ENCODE data around the gene BPIFB2. TPM values are rescaled to one million over a fixed set of nuclear protein-coding genes. Genes with fewer than 3 reads are reported as not detected.

Gene BPIFB2
- polyA plus RNA-seq, 1 donor (not counting 4 experiments of a cell fraction or from before 2014, with no cell fraction given) = not detected

DNA sequence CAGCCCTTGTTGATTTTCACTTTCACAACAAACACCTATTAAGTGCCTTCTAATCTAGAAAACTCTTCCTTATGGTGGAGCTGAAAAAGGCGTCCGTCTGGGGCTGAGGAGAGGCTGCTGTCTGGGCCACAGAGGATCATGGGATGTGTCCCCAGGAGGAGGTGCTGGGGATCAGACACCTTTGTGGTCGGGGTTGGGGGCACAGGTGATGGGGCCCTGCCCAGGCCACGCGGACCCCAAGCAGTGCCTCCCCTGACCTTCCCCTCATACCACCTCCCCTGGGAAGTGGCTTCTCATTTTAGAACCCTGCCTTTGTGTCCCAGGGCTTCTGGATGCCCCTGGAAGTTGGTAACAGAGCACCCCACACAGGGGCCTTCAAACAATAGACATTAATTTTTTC lies 44.3 kb upstream of the BPIFB2 start:
- Histone ChIP-seq H3K9me1 (ENCODE audit: control insufficient read depth, extremely low read depth, insufficient read depth, low read length) (no peaks in the 10 kb centered on the region), H3K36me3 (ENCODE audit: control insufficient read depth in 2 of 2, extremely low read depth in 1 of 2, insufficient read depth in 2 of 2, low read length in 2 of 2) (no peaks in the 10 kb centered on the region), H3K4me3 (ENCODE audit: control insufficient read depth in 2 of 3, extremely low read depth in 1 of 3, insufficient read depth in 2 of 3, low read depth in 1 of 3, low read length in 3 of 3) (no peak overlapping the region), H3K4me1 (ENCODE audit: control insufficient read depth, extremely low read depth, insufficient read depth, low read length) (no peaks in the 10 kb centered on the region), H4K20me1 (ENCODE audit: control insufficient read depth, extremely low read depth, insufficient read depth, low read length) (no peaks in the 10 kb centered on the region), H2AFZ (ENCODE audit: control insufficient read depth, low read length) (no peak overlapping the region), H3K9ac (ENCODE audit: control insufficient read depth, extremely low read depth, insufficient read depth, low read length) (no peak overlapping the region), H3K4me2 (ENCODE audit: control insufficient read depth, extremely low read depth, insufficient read depth, low read depth, low read length) (no peak overlapping the region), H3K27ac (ENCODE audit: control insufficient read depth, insufficient read depth, low read length) (no peak overlapping the region), H3K79me2 (ENCODE audit: control insufficient read depth, insufficient read depth, low read length) (no peaks in the 10 kb centered on the region), H3K27me3 (ENCODE audit: control insufficient read depth, extremely low read depth, insufficient read depth, low read length) (no peaks in the 10 kb centered on the region), H3K9me3 (ENCODE audit: control insufficient read depth, low read depth, low read length) (no peaks in the 10 kb centered on the region)
- no peak for FAIRE-seq
- no peak for TF ChIP-seq EZH2 (IDR thresholded peaks at IDR 0.05; ENCODE audit: low read length)
- TF ChIP-seq, protein P1, sequence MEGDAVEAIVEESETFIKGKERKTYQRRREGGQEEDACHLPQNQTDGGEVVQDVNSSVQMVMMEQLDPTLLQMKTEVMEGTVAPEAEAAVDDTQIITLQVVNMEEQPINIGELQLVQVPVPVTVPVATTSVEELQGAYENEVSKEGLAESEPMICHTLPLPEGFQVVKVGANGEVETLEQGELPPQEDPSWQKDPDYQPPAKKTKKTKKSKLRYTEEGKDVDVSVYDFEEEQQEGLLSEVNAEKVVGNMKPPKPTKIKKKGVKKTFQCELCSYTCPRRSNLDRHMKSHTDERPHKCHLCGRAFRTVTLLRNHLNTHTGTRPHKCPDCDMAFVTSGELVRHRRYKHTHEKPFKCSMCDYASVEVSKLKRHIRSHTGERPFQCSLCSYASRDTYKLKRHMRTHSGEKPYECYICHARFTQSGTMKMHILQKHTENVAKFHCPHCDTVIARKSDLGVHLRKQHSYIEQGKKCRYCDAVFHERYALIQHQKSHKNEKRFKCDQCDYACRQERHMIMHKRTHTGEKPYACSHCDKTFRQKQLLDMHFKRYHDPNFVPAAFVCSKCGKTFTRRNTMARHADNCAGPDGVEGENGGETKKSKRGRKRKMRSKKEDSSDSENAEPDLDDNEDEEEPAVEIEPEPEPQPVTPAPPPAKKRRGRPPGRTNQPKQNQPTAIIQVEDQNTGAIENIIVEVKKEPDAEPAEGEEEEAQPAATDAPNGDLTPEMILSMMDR (optimal IDR thresholded peaks at IDR 0.05 in 1 of 3, IDR thresholded peaks at IDR 0.05 in 1 of 3, conservative IDR thresholded peaks at IDR 0.05 in 1 of 3; ENCODE audit: extremely low read depth in 1 of 3, insufficient read depth in 2 of 3, low read length in 3 of 3) = no peak
- DNase-seq (ENCODE audit: low read depth, low spot score) = no peak
- dilution Hi-C loops (cut with MboI; ENCODE audit: extremely low pct_ligation_motif_present, low sequenced_read_pairs) = no loop called here

GRCh38 chr20:32964575-32964974 lies 42.9 kb upstream of the BPIFB2 start:
- dilution Hi-C loops (cut with MboI; ENCODE audit: extremely low pct_ligation_motif_present, low sequenced_read_pairs) = no loop called here
- Histone ChIP-seq H3K4me2 (ENCODE audit: control insufficient read depth, extremely low read depth, insufficient read depth, low read depth, low read length) (no peak overlapping the region), H3K9ac (ENCODE audit: control insufficient read depth, extremely low read depth, insufficient read depth, low read length) (no peak overlapping the region), H3K9me1 (ENCODE audit: control insufficient read depth, extremely low read depth, insufficient read depth, low read length) (no peaks in the 10 kb centered on the region), H3K27me3 (ENCODE audit: control insufficient read depth, extremely low read depth, insufficient read depth, low read length) (no peaks in the 10 kb centered on the region), H3K4me3 (ENCODE audit: control insufficient read depth in 2 of 3, extremely low read depth in 1 of 3, insufficient read depth in 2 of 3, low read depth in 1 of 3, low read length in 3 of 3) (no peak overlapping the region), H3K36me3 (ENCODE audit: control insufficient read depth in 2 of 2, extremely low read depth in 1 of 2, insufficient read depth in 2 of 2, low read length in 2 of 2) (no peaks in the 10 kb centered on the region), H2AFZ (ENCODE audit: control insufficient read depth, low read length) (no peak overlapping the region), H4K20me1 (ENCODE audit: control insufficient read depth, extremely low read depth, insufficient read depth, low read length) (no peaks in the 10 kb centered on the region), H3K27ac (ENCODE audit: control insufficient read depth, insufficient read depth, low read length) (no peak overlapping the region), H3K79me2 (ENCODE audit: control insufficient read depth, insufficient read depth, low read length) (no peaks in the 10 kb centered on the region), H3K4me1 (ENCODE audit: control insufficient read depth, extremely low read depth, insufficient read depth, low read length) (no peaks in the 10 kb centered on the region), H3K9me3 (ENCODE audit: control insufficient read depth, low read depth, low read length) (no peaks in the 10 kb centered on the region)
- no peak for FAIRE-seq
- DNase-seq (ENCODE audit: low read depth, low spot score) = no peak
- TF ChIP-seq EZH2 (IDR thresholded peaks at IDR 0.05; ENCODE audit: low read length) = no peak
- TF ChIP-seq, protein P1 (optimal IDR thresholded peaks at IDR 0.05 in 1 of 3, IDR thresholded peaks at IDR 0.05 in 1 of 3, conservative IDR thresholded peaks at IDR 0.05 in 1 of 3; ENCODE audit: extremely low read depth in 1 of 3, insufficient read depth in 2 of 3, low read length in 3 of 3) = no peak

Data from keratinocyte (primary cell).